GM12872 (cell line): Measurements from ENCODE around the gene OR1L4.

ENCODE experiments used
- CTCF ChIP-seq: IDR thresholded peaks from 3 replicates; pipeline ENCODE4 v1.5.1; 2011; ENCODE audit warnings: low read depth, mild to moderate bottlenecking, low read length, moderate library complexity; ENCODE audit not compliant: insufficient read depth

OR1L4 gene

GRCh38 chr9:122723690-122724089, at the start of gene OR1L4:
OR1L4 (plus strand) TSS chr9:122723990; CDS start chr9:122723990, 0 bp downstream.
- no peak for TF ChIP-seq CTCF

GRCh38 chr9:122684851-122685250, 38.9 kb upstream of the OR1L4 start:
- no peak for TF ChIP-seq CTCF

- TF ChIP-seq CTCF, result no peak
Observed at GRCh38 chr9:122695696-122696095, 28.1 kb upstream of the OR1L4 start.

GRCh38 chr9:122718038-122718437, 5.8 kb upstream of the OR1L4 start:
- TF ChIP-seq CTCF, result no peak

- TF ChIP-seq CTCF, result no peak
Observed at GRCh38 chr9:122719218-122719617, 4.6 kb upstream of the OR1L4 start.

GRCh38 chr9:122742003-122742402, 18.2 kb downstream of the OR1L4 start, which contains the start of gene OR1L6:
OR1L6 (plus strand) TSS chr9:122742303; CDS start chr9:122749848, 7,545 bp downstream.
- no peak for TF ChIP-seq CTCF

- no peak for TF ChIP-seq CTCF
Observed at GRCh38 chr9:122754825-122755224, 31.0 kb downstream of the OR1L4 start.
